GM18907 (cell line): Measurements from ENCODE around the gene EFS.

ENCODE experiments used
- ATAC-seq: cut with Tn5 transposase; IDR thresholded peaks from one replicate; pipeline ENCODE4 v1.9.1; 2021; ENCODE audit warnings: mild to moderate bottlenecking, moderate library complexity; ENCODE audit not compliant: unreplicated experiment

Gene EFS

GRCh38 chr14:23307146-23307530 lies 57.8 kb downstream of the EFS start:
- ATAC-seq = no peak

- ATAC-seq = no peak
These were observed 58.4 kb downstream of the EFS start, which contains the start of gene BCL2L2 for GRCh38 chr14:23306412-23307145. Gene BCL2L2 (plus strand): TSS chr14:23306833. CDS start chr14:23307768, 935 bp downstream.
